IPS-18a (cell line): Measurements from ENCODE around the gene RARRES1.
"Not testable (repeated sequence)": the region's sequence is repeated elsewhere in the genome, so short reads cannot be mapped to it uniquely, and the experiment has no call there.

Experiments used
- H3K27ac ChIP-seq: one replicate; pipeline ENCODE4 v1.5.1; 2013; ENCODE audit warnings: low read length
- H3K27me3 ChIP-seq: one replicate; pipeline ENCODE4 v1.6.1; 2013; ENCODE audit warnings: mild to moderate bottlenecking, low read length; ENCODE audit not compliant: control insufficient read depth, insufficient read depth
- H3K36me3 ChIP-seq: one replicate; pipeline ENCODE4 v1.6.1; 2013; ENCODE audit warnings: low read depth, low read length; ENCODE audit not compliant: control insufficient read depth
- H3K4me1 ChIP-seq: one replicate; pipeline ENCODE4 v1.6.1; 2013; ENCODE audit warnings: low read depth, low read length; ENCODE audit not compliant: control insufficient read depth
- H3K4me3 ChIP-seq: one replicate; pipeline ENCODE4 v1.5.1; 2013; ENCODE audit warnings: low read length
- H3K9ac ChIP-seq: one replicate; pipeline ENCODE4 v1.6.1; 2013; ENCODE audit warnings: mild to moderate bottlenecking, low read length, moderate library complexity
- H3K9me3 ChIP-seq: one replicate; pipeline ENCODE4 v1.6.1; 2013; ENCODE audit warnings: low read depth, low read length; ENCODE audit not compliant: control insufficient read depth

Gene RARRES1

DNA sequence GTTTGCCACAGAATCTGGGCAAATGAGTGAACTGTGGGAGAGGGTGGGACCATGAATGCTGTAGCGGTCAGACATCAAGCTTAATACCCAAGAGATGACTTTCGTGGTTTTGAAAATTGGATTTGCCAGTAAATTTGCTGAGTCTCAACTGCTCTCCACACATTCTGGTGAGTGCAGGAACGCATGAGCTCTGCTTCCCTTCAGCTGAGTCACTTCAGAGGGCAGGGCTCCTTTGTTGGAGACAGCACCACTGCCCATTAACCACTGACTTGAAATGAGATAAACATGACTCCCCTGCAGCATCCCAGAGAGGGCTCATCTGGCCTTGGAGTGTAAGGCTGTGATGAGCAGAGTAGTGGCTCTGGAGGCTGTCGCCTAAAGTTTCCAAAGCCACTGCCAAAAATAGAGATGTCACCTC lies 22.6 kb downstream of the RARRES1 start:
- H3K9me3 ChIP-seq: no peaks in the 10 kb centered on the region
- no peaks in the 10 kb centered on the region for H3K36me3 ChIP-seq
- H3K27ac ChIP-seq: no peak overlapping the region
- H3K4me1 ChIP-seq: peaks cover 10% of the 10 kb centered on the region
- H3K27me3 ChIP-seq: no peaks in the 10 kb centered on the region
- H3K4me3 ChIP-seq: no peak overlapping the region
- H3K9ac ChIP-seq: no peak overlapping the region

DNA sequence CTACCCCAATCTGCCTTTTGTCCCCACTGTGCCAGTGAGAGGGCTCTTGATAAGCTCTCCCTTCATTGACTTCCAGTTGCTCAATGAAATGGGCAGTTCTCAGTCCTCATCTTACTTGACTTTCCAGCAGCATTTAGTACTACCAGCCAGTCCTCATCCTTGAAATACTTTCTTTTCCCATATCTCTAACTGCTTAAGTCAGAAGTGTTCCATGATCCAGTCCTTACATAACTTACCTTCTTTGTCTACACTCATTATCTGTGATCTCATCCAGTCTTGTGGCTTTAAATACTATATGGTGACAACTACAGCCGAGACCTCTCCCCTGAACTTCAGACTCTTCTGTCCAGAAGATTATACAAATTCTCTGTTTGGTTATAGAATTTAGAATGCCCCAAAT lies 28.7 kb downstream of the RARRES1 start:
- Histone ChIP-seq H3K27me3 (no peaks in the 10 kb centered on the region), H3K4me3 (no peak overlapping the region)

DNA sequence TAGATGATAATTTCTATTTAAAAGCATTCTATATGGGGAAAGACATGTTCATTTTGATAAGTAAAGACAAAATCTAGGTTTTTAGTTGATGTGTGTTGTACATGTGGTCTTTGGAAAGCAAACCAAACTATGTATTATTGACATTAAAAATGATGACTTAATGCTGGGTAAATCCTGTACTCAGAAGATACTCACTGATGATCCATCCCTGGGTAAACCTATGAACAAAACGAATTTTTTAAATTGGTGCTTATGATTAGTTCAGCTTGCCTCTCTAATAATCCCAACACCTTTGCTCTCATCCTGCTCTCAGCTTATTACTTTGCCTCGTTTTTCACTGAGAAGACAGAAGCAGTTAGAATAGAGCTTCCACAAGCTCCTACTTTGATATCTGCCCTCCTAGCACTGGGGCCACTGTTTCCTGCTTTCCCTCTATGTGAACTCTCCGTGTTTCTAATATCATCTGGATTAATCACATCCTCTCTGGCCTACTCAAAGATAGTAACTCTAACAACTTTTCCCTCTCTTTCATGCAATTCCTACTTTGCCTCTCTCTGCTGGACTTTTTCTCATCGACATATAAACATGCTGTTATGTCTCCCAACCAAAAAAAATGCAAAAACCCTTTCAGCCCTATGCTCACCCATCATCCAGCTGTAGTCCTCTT lies 29.3 kb downstream of the RARRES1 start:
- H3K9ac ChIP-seq: no peak overlapping the region
- no peaks in the 10 kb centered on the region for H3K9me3 ChIP-seq
- H3K36me3 ChIP-seq: no peaks in the 10 kb centered on the region
- H3K27ac ChIP-seq: no peak overlapping the region
- H3K4me3 ChIP-seq: no peak overlapping the region
- no peaks in the 10 kb centered on the region for H3K27me3 ChIP-seq
- no peaks in the 10 kb centered on the region for H3K4me1 ChIP-seq

More for the DNA sequence above, 28.7 kb downstream of the RARRES1 start:
- no peak overlapping the region for H3K9ac ChIP-seq
- no peaks in the 10 kb centered on the region for H3K9me3 ChIP-seq
- no peaks in the 10 kb centered on the region for H3K4me1 ChIP-seq
- H3K36me3 ChIP-seq: no peaks in the 10 kb centered on the region
- H3K27ac ChIP-seq: no peak overlapping the region

DNA sequence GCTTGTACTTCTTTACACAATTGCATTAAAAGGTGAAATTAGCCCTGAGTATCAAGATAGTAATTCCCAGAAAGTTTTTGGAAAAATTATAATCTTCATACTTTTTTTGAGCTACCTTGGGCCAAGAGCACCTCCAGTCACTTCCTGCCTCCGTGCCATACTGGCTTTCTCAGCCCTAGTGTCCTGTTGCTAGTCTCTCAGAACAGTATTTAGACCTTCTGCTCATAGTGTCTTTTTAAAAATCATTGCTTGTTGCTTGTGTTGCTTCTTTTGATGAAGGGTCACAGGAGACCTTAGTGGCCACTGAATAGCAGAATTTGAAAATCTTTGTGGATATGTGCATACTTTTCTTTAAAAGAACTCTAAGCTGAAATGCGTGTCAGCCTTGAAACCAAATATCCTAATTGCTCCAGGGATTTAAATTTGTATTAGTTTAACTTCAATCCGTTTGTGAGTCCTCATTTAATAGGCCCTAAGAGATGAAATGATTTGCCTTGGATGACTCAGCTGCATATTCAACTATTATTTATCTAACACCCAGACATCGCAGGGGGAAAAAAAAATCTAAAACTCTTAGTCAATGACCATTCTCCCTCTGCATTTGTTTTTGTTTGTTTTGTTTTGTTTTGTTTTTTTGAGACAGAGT lies 30.7 kb downstream of the RARRES1 start:
- Histone ChIP-seq H3K36me3 (no peaks in the 10 kb centered on the region), H3K27ac (no peak overlapping the region)

GRCh38 chr3:158700559-158700958 lies 31.7 kb downstream of the RARRES1 start:
- Histone ChIP-seq H3K9me3 (no peaks in the 10 kb centered on the region), H3K27ac (no peak overlapping the region), H3K9ac (no peak overlapping the region), H3K4me3 (no peak overlapping the region), H3K36me3 (no peaks in the 10 kb centered on the region), H3K27me3 (no peaks in the 10 kb centered on the region), H3K4me1 (no peaks in the 10 kb centered on the region)

More for the DNA sequence above, 30.7 kb downstream of the RARRES1 start:
- H3K4me1 ChIP-seq: no peaks in the 10 kb centered on the region
- H3K9me3 ChIP-seq: no peaks in the 10 kb centered on the region
- H3K4me3 ChIP-seq: no peak overlapping the region
- H3K27me3 ChIP-seq: no peaks in the 10 kb centered on the region
- no peak overlapping the region for H3K9ac ChIP-seq

- Histone ChIP-seq H3K27ac (no peak overlapping the region), H3K36me3 (peaks cover 6% of the 10 kb centered on the region)
These were observed 35.6 kb downstream of the RARRES1 start for GRCh38 chr3:158696618-158697017.

DNA sequence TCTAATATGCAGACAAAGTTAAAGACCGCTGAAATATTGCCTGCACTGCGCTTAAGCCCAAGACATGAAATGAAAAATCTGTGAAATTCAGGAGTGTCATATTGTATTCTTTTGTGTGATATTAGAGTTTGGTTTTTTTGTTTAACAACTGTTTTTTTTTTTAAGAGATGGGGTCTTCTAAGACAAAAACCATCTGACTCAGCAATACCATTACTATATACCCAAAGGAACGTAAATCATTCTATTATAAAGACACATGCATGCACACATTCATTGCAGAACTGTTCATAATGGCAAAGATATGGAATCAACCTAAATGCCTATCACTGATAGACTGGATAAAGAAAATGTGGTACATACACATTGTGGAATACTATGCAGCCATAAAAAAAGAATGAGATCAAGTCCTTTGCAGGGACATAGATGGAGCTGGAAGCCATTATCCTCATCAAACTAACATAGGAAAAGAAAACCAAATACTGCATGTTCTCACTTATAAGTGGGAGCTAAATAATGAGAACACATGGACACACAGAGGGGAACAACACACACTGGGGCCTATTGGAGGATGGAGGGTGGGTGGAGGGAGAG lies 38.3 kb downstream of the RARRES1 start:
- not testable (repeated sequence) for H3K4me3 ChIP-seq, H3K4me1 ChIP-seq, H3K27ac ChIP-seq, H3K9me3 ChIP-seq, H3K9ac ChIP-seq, H3K27me3 ChIP-seq
- peaks cover 19% of the 10 kb centered on the region for H3K36me3 ChIP-seq

More at GRCh38 chr3:158696618-158697017, 35.6 kb downstream of the RARRES1 start:
- Histone ChIP-seq H3K9ac (no peak overlapping the region), H3K9me3 (no peaks in the 10 kb centered on the region), H3K4me1 (no peaks in the 10 kb centered on the region), H3K4me3 (no peak overlapping the region), H3K27me3 (no peaks in the 10 kb centered on the region)

DNA sequence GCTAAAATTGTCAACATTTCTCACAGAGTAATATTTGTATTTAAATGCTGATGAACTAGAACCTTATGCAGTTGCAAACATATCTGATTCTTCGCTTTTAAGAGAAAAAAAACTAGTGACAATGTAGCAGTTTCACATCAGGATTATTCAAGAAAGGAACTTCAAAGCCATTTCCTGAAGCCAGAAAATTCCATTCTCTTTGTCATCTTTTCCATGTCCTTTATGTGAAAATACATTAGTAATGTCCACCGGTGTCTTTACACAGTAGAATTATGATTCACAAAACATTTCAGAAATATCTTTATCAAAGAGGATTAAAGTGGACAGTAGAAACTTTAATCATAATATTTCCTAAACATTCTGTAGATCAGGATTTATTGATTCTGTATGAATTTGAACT lies 47.1 kb downstream of the RARRES1 start:
- Histone ChIP-seq H3K4me3 (no peak overlapping the region), H3K4me1 (no peaks in the 10 kb centered on the region), H3K36me3 (peaks cover 3% of the 10 kb centered on the region), H3K27ac (no peak overlapping the region), H3K27me3 (no peaks in the 10 kb centered on the region), H3K9me3 (no peaks in the 10 kb centered on the region), H3K9ac (no peak overlapping the region)

- H3K4me3 ChIP-seq: no peak overlapping the region
- no peaks in the 10 kb centered on the region for H3K36me3 ChIP-seq
- H3K9ac ChIP-seq: no peak overlapping the region
- H3K27me3 ChIP-seq: no peaks in the 10 kb centered on the region
- no peak overlapping the region for H3K27ac ChIP-seq
- no peaks in the 10 kb centered on the region for H3K9me3 ChIP-seq
- no peaks in the 10 kb centered on the region for H3K4me1 ChIP-seq
These were observed 48.9 kb downstream of the RARRES1 start for GRCh38 chr3:158683230-158683962.

DNA sequence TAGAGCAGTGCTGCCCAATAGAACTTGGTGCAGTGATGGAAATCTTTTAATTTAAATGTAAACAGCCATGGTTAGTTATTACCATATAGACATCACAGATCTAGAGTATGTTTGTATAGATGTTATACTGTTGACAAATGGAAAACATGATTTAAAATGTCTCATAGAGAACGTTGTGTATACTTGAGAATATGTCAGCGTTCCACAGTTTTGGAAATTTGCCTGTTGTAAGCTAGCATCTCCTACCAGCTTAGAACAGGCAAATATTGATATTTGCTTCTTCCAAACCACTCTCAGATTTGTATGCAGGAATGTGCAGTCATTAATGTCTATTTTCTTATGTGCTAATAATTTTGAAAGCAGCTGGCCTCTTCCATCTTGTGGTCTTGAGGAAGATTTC lies 51.4 kb downstream of the RARRES1 start:
- no peak overlapping the region for H3K9ac ChIP-seq
- H3K4me3 ChIP-seq: no peak overlapping the region
- H3K27me3 ChIP-seq: no peaks in the 10 kb centered on the region
- H3K27ac ChIP-seq: no peak overlapping the region
- H3K9me3 ChIP-seq: no peaks in the 10 kb centered on the region
- no peaks in the 10 kb centered on the region for H3K4me1 ChIP-seq
- no peaks in the 10 kb centered on the region for H3K36me3 ChIP-seq

DNA sequence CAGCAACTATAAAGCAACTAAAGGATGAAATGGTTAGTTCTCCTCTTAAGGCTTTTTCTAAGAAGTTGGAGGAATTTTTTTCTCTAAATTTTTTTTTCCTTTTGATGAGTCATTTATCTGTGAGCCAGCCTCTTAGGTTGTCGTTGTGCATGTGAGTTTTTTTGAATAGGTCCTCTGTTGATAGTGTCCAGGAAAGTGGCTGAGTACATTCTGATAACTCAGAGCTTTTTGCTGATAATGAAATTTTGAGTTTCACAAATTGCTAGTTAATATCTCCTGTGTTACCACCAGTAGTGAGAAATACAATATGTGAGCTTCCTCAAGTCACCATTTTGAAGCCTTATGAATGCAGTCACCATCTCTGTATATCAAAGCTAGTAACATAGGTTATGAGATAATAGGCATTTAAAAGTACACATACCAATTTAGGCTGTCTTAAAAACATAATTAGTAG lies 52.7 kb downstream of the RARRES1 start:
- no peak overlapping the region for H3K4me3 ChIP-seq
- no peaks in the 10 kb centered on the region for H3K4me1 ChIP-seq
- H3K27ac ChIP-seq: no peak overlapping the region
- no peaks in the 10 kb centered on the region for H3K27me3 ChIP-seq
- H3K9ac ChIP-seq: no peak overlapping the region
- no peaks in the 10 kb centered on the region for H3K36me3 ChIP-seq
- no peaks in the 10 kb centered on the region for H3K9me3 ChIP-seq
